HG02642 (cell line): ENCODE measurements around the gene NMBR.
"Not testable (repeated sequence)": the region's sequence is repeated elsewhere in the genome, so short reads cannot be mapped to it uniquely, and the experiment has no call there.

ENCODE experiments used
- ATAC-seq: cut with Tn5 transposase; IDR thresholded peaks from one replicate; pipeline ENCODE4 v1.9.1; 2021; ENCODE audit warnings: mild to moderate bottlenecking; ENCODE audit not compliant: unreplicated experiment, poor library complexity

The NMBR gene

DNA sequence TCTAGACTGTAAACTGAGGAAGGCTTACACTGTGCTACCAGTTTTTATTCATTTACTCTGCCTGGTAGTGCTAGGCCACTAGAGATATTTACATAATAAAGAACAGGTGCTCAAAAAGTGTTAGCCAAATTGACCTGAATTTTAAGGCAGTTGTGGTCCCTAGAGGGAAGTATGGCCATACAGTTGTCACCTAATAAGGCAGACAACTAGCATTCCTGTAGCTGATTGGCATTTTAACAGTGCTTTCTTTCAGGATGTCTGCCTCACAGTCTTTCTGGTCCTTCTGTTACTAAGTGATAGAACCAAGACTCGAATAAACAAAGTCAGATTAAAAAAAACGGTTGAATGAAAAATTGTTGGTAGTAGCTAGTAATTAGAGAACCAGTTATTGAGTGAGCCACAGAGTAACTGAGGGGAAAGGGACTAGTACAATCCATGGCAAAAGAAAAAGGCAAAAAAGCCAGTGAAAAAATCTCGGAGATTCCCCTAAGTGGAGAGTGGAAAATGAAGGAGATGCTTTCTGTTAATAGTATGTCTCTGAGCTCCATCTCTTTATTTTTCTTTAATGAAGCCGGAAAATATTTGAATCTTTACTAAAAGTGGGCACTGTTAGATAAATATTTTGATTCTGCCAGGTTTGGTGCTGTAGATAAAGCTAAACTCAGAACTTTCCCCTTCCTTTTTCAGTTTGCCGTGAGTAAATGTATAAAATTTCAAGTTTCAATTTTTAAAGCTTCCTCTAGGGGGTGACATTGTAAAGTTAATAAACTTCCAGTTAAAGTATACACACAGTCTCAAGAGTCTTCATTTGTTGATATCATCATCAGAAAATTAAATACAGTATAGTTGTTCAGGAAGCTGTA is 9.2 kb upstream of the NMBR start:
- ATAC-seq = peak; percentile 57

DNA sequence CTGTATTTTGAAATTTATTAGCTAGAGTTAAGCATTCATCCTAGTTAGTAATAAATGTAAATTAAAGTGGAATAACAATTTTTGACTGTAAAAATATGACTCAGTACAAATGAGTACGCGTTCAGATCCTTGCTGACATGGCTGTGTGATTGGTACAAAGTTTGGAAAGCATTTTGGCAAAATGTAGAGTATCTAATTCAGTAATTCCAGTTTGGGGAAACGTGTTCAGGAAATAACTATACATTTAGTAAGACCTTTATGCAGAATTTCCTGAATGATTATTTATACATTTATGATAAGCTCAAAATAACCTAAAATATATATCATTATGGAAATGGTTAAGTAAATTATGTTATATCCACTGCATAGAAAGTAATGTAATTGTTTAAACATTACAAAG is 8.2 kb upstream of the NMBR start:
- no peak for ATAC-seq

- ATAC-seq = no peak
Measured at GRCh38 chr6:142154336-142154735, 7.4 kb upstream of the NMBR start.

DNA sequence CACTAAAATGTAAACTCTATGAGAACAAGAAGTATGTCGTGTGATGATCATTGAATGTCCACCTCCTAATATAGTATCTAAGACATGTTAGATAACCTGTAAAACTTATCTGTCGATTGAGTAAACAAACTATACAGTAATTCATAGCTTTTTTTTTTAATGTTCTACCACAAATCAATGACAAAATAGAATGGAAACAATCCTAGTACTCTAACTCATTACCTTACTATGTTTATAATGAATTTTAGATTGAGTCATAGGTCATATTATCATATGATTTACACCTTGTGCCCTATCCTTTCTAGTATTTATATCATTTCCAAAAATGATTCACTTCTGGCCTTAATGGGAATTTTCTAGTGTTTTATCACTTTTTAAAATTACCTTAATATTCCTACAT is 6.3 kb upstream of the NMBR start:
- ATAC-seq = no peak

DNA sequence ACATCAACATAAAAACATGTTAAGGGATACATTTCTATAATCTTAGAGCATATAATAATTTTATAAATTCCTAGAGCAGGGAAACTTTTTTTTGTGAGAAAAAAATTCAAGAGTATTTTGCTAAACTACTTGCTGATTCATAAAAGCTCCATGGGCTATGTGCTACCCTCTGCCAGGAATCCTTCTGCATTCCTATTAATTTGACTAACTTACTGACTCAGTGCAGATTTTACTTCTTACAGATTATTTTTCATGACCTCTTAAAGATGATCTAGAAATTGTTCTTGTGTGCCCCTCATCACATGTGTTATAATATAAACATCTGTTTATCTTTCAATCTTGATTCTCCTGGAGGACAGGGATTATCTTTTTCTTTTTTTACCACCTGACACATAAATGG is 5.8 kb upstream of the NMBR start:
- no peak for ATAC-seq

DNA sequence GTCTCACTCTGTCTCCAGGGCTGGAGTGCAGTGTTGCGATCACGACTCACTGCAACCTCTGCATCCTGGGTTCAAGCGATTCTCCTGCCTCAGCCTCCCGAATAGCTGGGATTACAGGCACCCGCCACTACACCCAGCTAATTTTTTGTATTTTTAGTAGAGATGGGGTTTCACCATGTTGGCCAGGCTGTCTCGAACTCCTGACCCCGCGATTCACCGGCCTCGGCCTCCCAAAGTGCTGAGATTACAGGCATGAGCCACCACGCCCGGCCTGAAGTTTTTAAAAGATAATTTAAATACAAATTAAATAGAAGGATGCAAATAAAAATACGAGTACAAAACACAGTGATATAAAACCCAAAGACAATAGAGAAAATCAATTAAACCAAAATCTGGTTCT is 5.4 kb downstream of the NMBR start:
- not testable (repeated sequence) for ATAC-seq

DNA sequence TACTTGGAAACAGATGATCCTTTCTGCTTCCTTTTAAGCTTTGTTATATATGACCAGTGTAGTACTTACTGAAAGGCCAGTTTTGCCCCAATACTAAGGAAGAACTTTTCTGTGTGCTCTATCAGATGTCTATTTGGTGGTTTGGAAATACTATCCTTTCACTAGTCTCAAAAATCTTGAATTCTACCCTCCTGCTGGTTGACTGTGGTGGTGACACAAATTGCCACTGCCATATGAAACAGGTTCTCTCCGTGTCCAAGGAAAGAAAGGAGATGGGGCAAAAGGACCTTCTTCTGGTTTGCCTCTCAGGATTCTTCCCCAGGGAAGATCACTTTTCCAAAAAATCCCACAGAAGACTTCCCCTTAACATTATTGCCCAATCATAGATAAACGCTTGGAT is 8.0 kb downstream of the NMBR start:
- no peak for ATAC-seq

DNA sequence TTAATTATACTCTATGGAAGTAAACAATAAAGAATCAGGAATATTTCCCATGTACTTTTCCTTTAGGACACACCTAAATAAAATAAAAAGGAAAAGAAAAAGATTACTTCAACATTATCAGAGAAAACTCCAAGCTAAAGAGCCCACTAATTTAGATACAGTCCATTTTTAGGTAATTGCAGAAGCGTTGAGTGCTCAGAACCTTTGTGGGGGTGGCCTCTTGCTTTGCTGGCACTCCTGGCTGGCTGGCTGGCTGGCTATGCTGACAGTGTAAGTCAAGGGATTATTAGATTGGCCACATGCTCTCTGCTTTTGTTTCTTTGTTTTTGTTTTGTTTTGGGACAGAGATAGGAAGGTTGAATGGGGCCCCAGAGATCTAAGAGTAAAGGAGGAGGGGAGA is 14.3 kb downstream of the NMBR start, which contains the start of gene GJE1:
TSS of gene GJE1 (plus strand) at position 301 of the 400 bp plus-strand sequence. CDS start 234 bp downstream, outside the sequence.
- no peak for ATAC-seq

DNA sequence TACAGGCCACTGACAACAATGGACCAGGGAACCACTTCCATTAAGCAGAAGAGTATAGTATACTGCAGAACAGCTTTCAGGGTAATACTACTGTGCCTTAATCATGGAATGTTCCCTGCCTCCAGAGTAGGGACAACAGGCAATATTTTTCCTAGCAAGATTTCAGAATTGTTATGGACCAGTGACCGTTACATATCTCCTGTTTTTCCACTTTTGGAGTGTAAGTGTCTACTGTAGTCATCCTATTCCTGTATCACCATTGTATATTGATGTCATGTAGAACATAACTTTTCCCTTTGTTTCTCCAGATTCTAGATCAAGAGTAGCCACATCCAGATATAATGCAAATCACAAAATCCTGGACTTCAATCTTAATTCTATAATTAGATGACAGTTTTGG is 16.1 kb downstream of the NMBR start:
- no peak for ATAC-seq

- no peak for ATAC-seq
Measured at GRCh38 chr6:142121342-142121741, 25.6 kb downstream of the NMBR start.

DNA sequence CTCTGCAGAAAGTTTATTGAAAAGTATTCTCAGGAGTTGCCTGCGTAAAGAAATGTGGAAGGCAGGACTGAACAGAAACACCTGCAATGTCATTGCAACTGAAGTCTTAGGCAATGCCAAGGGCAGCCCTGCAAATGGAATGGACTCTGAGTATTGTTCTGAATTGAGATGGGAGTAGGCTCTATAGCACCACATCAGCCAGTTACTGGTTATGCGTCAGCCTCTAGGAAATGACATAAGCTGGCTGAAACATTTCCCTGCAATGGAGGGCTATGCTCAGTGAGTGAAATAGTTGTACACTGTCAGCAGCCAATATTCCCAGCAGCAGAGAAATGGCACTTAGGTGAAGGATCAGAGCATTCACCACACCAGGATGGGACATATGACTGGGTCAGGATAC is 28.0 kb downstream of the NMBR start:
- no peak for ATAC-seq

GRCh38 chr6:142118328-142118727 is 28.6 kb downstream of the NMBR start:
- no peak for ATAC-seq

DNA sequence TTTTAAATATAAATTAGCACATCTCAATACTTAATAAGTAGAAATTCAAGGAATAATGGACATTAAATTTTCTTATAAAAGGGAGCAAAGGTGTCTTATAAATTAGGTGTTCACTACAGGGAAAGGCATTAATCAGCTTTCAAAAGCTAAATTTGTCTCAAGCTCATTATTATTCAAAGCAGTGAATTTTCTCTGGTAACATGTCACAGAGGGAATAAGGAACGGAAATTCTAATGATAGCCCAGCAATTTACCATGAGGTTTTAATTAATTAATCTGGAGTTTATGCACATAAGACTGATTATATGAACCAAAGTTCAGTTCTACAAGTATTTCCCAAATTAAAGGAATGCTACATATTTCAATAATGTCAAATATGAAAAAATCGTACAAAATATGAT is 29.6 kb downstream of the NMBR start:
- ATAC-seq = no peak

- no peak for ATAC-seq
Measured at GRCh38 chr6:142112451-142113061, 34.4 kb downstream of the NMBR start.

- ATAC-seq = not testable (repeated sequence)
Measured at GRCh38 chr6:142110820-142111219, 36.1 kb downstream of the NMBR start.

- not testable (repeated sequence) for ATAC-seq
Measured at GRCh38 chr6:142104820-142105219, 42.1 kb downstream of the NMBR start.

DNA sequence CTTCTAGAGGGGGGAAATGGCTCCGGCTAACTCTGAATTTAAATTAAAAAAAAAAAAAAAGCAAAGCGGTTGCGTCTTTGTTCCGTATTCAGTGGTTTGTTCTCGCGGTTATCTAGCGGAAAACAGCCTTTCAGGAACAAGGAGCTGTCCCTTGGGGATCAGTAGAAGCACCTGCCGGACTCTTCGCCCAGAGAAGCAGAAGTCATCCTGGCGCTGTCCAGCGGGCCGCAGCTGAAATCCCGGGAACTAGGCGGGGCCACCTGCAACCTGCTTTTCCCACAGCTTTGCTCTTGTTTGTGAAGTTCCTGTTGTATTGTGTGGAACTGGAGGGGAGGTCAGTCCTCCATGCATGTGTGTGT is 58.1 kb downstream of the NMBR start:
- no peak for ATAC-seq

GRCh38 chr6:142087950-142088857 is 58.7 kb downstream of the NMBR start:
- ATAC-seq = no peak

DNA sequence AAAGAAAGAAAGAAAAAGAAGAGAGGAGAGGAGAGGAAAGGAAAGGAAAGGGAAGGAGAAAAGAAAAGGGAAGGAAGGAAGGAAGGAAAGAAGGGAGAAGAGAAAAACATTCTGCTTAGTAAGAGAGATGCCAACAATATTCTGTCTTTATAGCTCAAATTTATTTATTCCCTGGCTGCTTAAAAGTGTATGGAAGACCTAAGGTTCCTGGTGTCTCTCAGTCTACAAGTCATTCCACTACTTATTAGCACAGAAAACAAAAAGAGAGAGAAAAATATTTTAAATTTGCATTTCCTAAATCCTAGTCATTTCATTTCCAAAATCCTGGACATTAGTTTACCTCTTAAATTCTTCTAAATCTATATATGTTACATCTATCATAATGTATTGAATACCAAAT is 67.8 kb downstream of the NMBR start:
- ATAC-seq = no peak

- ATAC-seq = no peak
Measured at GRCh38 chr6:142075516-142076101, 71.3 kb downstream of the NMBR start.

- ATAC-seq = no peak
Measured at GRCh38 chr6:142074516-142074915, 72.4 kb downstream of the NMBR start.
